Measurements from ENCODE around the gene GAPDHS. TPM values are rescaled to one million over a fixed set of nuclear protein-coding genes. Genes with fewer than 3 reads are reported as not detected.
A peak's percentile ranks its signal among the peaks of the same experiment; 100 is the strongest.

GAPDHS gene
- total RNA-seq, 1 experiment from 2014 or later: not detected

- Histone ChIP-seq H3K27ac (ENCODE audit: insufficient read length, low read depth, low read length) (no peak overlapping the region), H3K9me3 (ENCODE audit: control insufficient read depth, low read depth, low read length) (no peaks in the 10 kb centered on the region), H3K18ac (ENCODE audit: insufficient read length, low read depth, low read length) (no peak overlapping the region), H2BK20ac (ENCODE audit: low read depth, low read length, poor library complexity, severe bottlenecking) (no peak overlapping the region), H3K79me1 (ENCODE audit: insufficient read depth, low read depth, low read length, poor library complexity, severe bottlenecking) (no peaks in the 10 kb centered on the region), H3K79me2 (ENCODE audit: insufficient read depth, low read length) (peaks cover 4% of the 10 kb centered on the region; the same call in 1 of the 2 replicates), H3K23me2 (ENCODE audit: insufficient read length, low read depth, low read length, poor library complexity, severe bottlenecking) (peaks cover 8% of the 10 kb centered on the region), H4K8ac (replicated peaks; ENCODE audit: insufficient read length, low read depth, low read length) (no peak overlapping the region), H3K14ac (ENCODE audit: insufficient read depth, low read length) (no peak overlapping the region), H3K27me3 (ENCODE audit: insufficient read depth, low read length) (no peaks in the 10 kb centered on the region; the same call in 1 of the 2 replicates), H3K56ac (ENCODE audit: insufficient read length, low read depth, low read length) (no peak overlapping the region), H3K4me2 (ENCODE audit: insufficient read depth, insufficient read length, low read length) (peak overlapping the region; percentile 94), H3K4me1 (ENCODE audit: insufficient read depth, low read length) (no peaks in the 10 kb centered on the region), H4K20me1 (ENCODE audit: control insufficient read depth, insufficient read depth, insufficient read length) (no peaks in the 10 kb centered on the region), H2AK5ac (ENCODE audit: insufficient read length, low read length) (no peak overlapping the region), H2AFZ (ENCODE audit: low read length) (no peak overlapping the region), H2BK5ac (ENCODE audit: insufficient read length, low read length) (no peak overlapping the region), H3T11ph (ENCODE audit: low read length) (no peak overlapping the region), H3K9ac (ENCODE audit: extremely low read depth, insufficient read length, low read length) (no peak overlapping the region), H4K5ac (ENCODE audit: insufficient read length, low read depth, low read length) (no peak overlapping the region), H3K4ac (ENCODE audit: low read depth, low read length) (no peak overlapping the region), H2BK15ac (ENCODE audit: low read depth, low read length) (no peak overlapping the region), H2BK12ac (ENCODE audit: insufficient read length, low read depth, low read length) (no peak overlapping the region), H3K23ac (ENCODE audit: insufficient read length, low read depth, low read length) (no peak overlapping the region), H4K91ac (ENCODE audit: insufficient read length, low read depth, low read length) (no peak overlapping the region), H2BK120ac (ENCODE audit: low read depth, low read length, poor library complexity, severe bottlenecking) (no peak overlapping the region)
- Mint-ChIP-seq H3K4me1 (peaks cover 11 to 25% of the 10 kb centered on the region in 2 experiments), H3K27me3 (ENCODE audit: low read depth) (peaks cover 20% of the 10 kb centered on the region), H3K36me3 (ENCODE audit: insufficient read depth in 1 of 3, low read depth in 3 of 3) (peaks cover 35 to 50% (median 49%) of the 10 kb centered on the region in 3 experiments), H3K27ac (no peak overlapping the region), H3K4me3 (peak overlapping the region; percentile 97 to 98), H3K9me3 (no peaks in the 10 kb centered on the region)
- WGBS (ENCODE audit: extremely low coverage, insufficient read length, low lambda C conversion rate): no CpG with 5 or more reads among the region's 3 CpGs
- no peak for DNase-seq
- TF ChIP-seq CTCF (conservative IDR thresholded peaks at IDR 0.05): no peak
Measured at GRCh38 chr19:35508129-35508528, 25.1 kb upstream of the GAPDHS start.

Data from H9 (cell line).